Measurements from ENCODE around the gene FAM107B. TPM values are rescaled to one million over a fixed set of nuclear protein-coding genes. Genes with fewer than 3 reads are reported as not detected.

Gene FAM107B
- total and polyA plus RNA-seq, 2 experiments from 2014 or later, result 11.0 to 17.6 TPM

- Histone ChIP-seq H3K36me3 (ENCODE audit: insufficient read depth) (no peaks in the 10 kb centered on the region), H4K20me1 (replicated peaks; ENCODE audit: insufficient read depth) (peaks cover 5% of the 10 kb centered on the region)
- H3K4me1 Mint-ChIP-seq, result peaks cover 24% of the 10 kb centered on the region
Measured at GRCh38 chr10:14600065-14600464, 174.6 kb downstream of the FAM107B start.

More at GRCh38 chr10:14600065-14600464, 174.6 kb downstream of the FAM107B start:
- peaks cover 30% of the 10 kb centered on the region for H3K36me3 Mint-ChIP-seq (ENCODE audit: low read depth)
- H3F3A ChIP-seq (replicated peaks; ENCODE audit: low read depth), result peaks cover 3% of the 10 kb centered on the region
- H3K79me2 ChIP-seq (replicated peaks; ENCODE audit: insufficient read depth), result peaks cover 63% of the 10 kb centered on the region
- H3K9me3 Mint-ChIP-seq, result peaks cover 3% of the 10 kb centered on the region; the same call in 1 of the 3 replicates
- H3K9me2 ChIP-seq (ENCODE audit: insufficient read depth), result no peaks in the 10 kb centered on the region
- H3K27ac Mint-ChIP-seq, result no peak overlapping the region
- ATAC-seq, result no peak
- no peak overlapping the region for H3K4me3 ChIP-seq
- H2AFZ ChIP-seq, result no peak overlapping the region
- no peak for DNase-seq (ENCODE audit: low spot score)
- H3K27me3 Mint-ChIP-seq (ENCODE audit: insufficient read depth, low read depth, poor library complexity), result peaks cover 15% of the 10 kb centered on the region
- no peak overlapping the region for H3K4me3 Mint-ChIP-seq
- no peak for TF ChIP-seq NANOG (IDR thresholded peaks at IDR 0.05; ENCODE audit: borderline replicate concordance)
- TF ChIP-seq STAT1 (IDR thresholded peaks at IDR 0.05; ENCODE audit: unreplicated experiment), result no peak
- TF ChIP-seq JUNB (IDR thresholded peaks at IDR 0.05; ENCODE audit: unreplicated experiment), result no peak
- TF ChIP-seq ZNF462 (CRISPR knock-in tag; IDR thresholded peaks at IDR 0.05), result no peak
- no peak for TF ChIP-seq ETS1 (IDR thresholded peaks at IDR 0.05)
- TF ChIP-seq ZNF331 (CRISPR knock-in tag; IDR thresholded peaks at IDR 0.05; ENCODE audit: low read depth), result no peak
- TF ChIP-seq ZNF114 (CRISPR knock-in tag; IDR thresholded peaks at IDR 0.05), result no peak
- TF ChIP-seq POLR2AphosphoS5 (IDR thresholded peaks at IDR 0.05; ENCODE audit: low read depth), result no peak
- no peak for TF ChIP-seq EZH2 (IDR thresholded peaks at IDR 0.05; ENCODE audit: low read depth, unreplicated experiment)
- TF ChIP-seq REST (IDR thresholded peaks at IDR 0.05; ENCODE audit: unreplicated experiment), result no peak
- TF ChIP-seq EZH2phosphoT487 (IDR thresholded peaks at IDR 0.05; ENCODE audit: unreplicated experiment), result no peak
- H3K27ac ChIP-seq (ENCODE audit: low read depth), result no peak overlapping the region
- H3K4me2 ChIP-seq, result no peak overlapping the region
- H3K4me1 ChIP-seq (ENCODE audit: insufficient read depth), result peaks cover 21% of the 10 kb centered on the region
- peaks cover 20% of the 10 kb centered on the region for H3K27me3 ChIP-seq (ENCODE audit: insufficient read depth)

Data from GM23338 (cell line).